MG63 (cell line): ENCODE results near the gene AGT. TPM values are rescaled to one million over a fixed set of nuclear protein-coding genes. Genes with fewer than 3 reads are reported as not detected.

Experiments used
- total RNA-seq: library from RNA; depleted of rRNA; stranded (reverse); fragments of >200 nt; shearing (Covaris generic); gene quantifications from 2 replicates; pipeline ENCODE4 v1.2.3, GENCODE V29; 2014; ENCODE audit warnings: low replicate concordance; rRNA removed

AGT gene
- total RNA-seq, 1 experiment from 2014 or later, result not detected

Other genes with a start within 250 kb of the AGT start
- 20.1 and 23.0 TPM in 2 replicates for gene COG2, start 71.6 kb downstream of the AGT start, total RNA-seq
- not detected in 2 replicates for gene CAPN9, start 33.3 kb upstream of the AGT start, total RNA-seq
- 39.5 and 47.1 TPM in 2 replicates for gene C1orf198, start 154.4 kb upstream of the AGT start, total RNA-seq